K562 (cell line): ENCODE data around the gene ERCC6. TPM values are rescaled to one million over a fixed set of nuclear protein-coding genes. Genes with fewer than 3 reads are reported as not detected.

ENCODE experiments used
- ADNP ChIP-seq: fragments of 200-800 bp; sonication (Bioruptor generic); IDR thresholded peaks from 2 replicates; pipeline ENCODE4 v1.6.1; 2016; ENCODE audit warnings: missing genetic modification characterization, missing compliant biosample characterization
- CBFA2T3 ChIP-seq: fragments of 450-650 bp; IDR thresholded peaks from 2 replicates; pipeline ENCODE4 v1.6.1; 2017
- CGGBP1 ChIP-seq: fragments of 250-450 bp; sonication (Bioruptor Pico); IDR thresholded peaks from 2 replicates; pipeline ENCODE4 v1.9.0; 2021; ENCODE audit warnings: mild to moderate bottlenecking
- CHD2 ChIP-seq: IDR thresholded peaks from 2 replicates; pipeline ENCODE4 v1.6.1; 2011; ENCODE audit warnings: low read depth, low read length
- CREBBP ChIP-seq: IDR thresholded peaks from one replicate; pipeline ENCODE4 v1.6.1; 2012; ENCODE audit warnings: low read depth, mild to moderate bottlenecking, control low read depth, inconsistent platforms, low read length
- DACH1 ChIP-seq: fragments of 450-650 bp; IDR thresholded peaks from 2 replicates; pipeline ENCODE4 v1.6.1; 2018; ENCODE audit not compliant: partially characterized antibody
- DLX4 ChIP-seq: fragments of 250-450 bp; sonication (Bioruptor Pico); IDR thresholded peaks from 2 replicates; pipeline ENCODE4 v1.6.1; 2021; ENCODE audit warnings: mild to moderate bottlenecking
- ELK3 ChIP-seq: fragments of 450-650 bp; formaldehyde crosslinking; IDR thresholded peaks from 2 replicates; pipeline ENCODE4 v1.4.0; 2020; ENCODE audit warnings: mild to moderate bottlenecking
- ETV1 ChIP-seq: fragments of 450-650 bp; conservative IDR thresholded peaks from 2 replicates; pipeline ENCODE4 v1.6.1; 2016; ENCODE audit warnings: missing genetic modification characterization, control low read depth, low read depth, missing compliant biosample characterization
- GATA2 ChIP-seq: sonication (generic); formaldehyde crosslinking; IDR thresholded peaks from 2 replicates; pipeline ENCODE4 v1.4.0; 2020; ENCODE audit warnings: mild to moderate bottlenecking, missing genetic modification reagents
- HDAC6 ChIP-seq: IDR thresholded peaks from 2 replicates; pipeline ENCODE4 v1.6.1; 2012; ENCODE audit warnings: low read depth, mild to moderate bottlenecking, control low read depth, inconsistent platforms, low read length, moderate library complexity
- HMGXB4 ChIP-seq: sonication (generic); formaldehyde crosslinking; IDR thresholded peaks from 2 replicates; pipeline ENCODE4 v1.8.1; 2023; ENCODE audit warnings: mild to moderate bottlenecking, missing genetic modification reagents
- JUN ChIP-seq, 2 experiments: sonication (generic) in 1 of 2; formaldehyde crosslinking in 1 of 2; IDR thresholded peaks; 2 replicates each; pipeline versions ENCODE4 v1.6.1 to v1.8.0; 2012 to 2022; ENCODE audit warnings: borderline replicate concordance in 2 of 2, mild to moderate bottlenecking in 2 of 2, improper control_type of control experiment in 1 of 2, low read depth in 1 of 2, low read length in 1 of 2, missing genetic modification reagents in 1 of 2
- MCM3 ChIP-seq: fragments of 450-650 bp; IDR thresholded peaks from 2 replicates; pipeline ENCODE4 v1.6.1; 2016
- NKRF ChIP-seq: fragments of 450-650 bp; IDR thresholded peaks from 2 replicates; pipeline ENCODE4 v1.6.1; 2016; ENCODE audit warnings: borderline replicate concordance
- PHB ChIP-seq: fragments of 250-450 bp; sonication (Bioruptor Pico); IDR thresholded peaks from 2 replicates; pipeline ENCODE4 v1.5.0; 2021
- POLR2A ChIP-seq: fragments of 450-650 bp; conservative IDR thresholded peaks from 2 replicates; pipeline ENCODE4 v1.6.1; 2016
- SMAD1 ChIP-seq: fragments of 150-350 bp; IDR thresholded peaks from 2 replicates; pipeline ENCODE4 v1.6.1; 2014; ENCODE audit warnings: low read length, low read depth; ENCODE audit not compliant: partially characterized antibody
- SRF ChIP-seq, 2 experiments: fragments of 250-450, 450-650 bp in 1 of 2; sonication (Bioruptor Pico) in 1 of 2; sonication (generic) in 1 of 2; formaldehyde crosslinking; IDR thresholded peaks; 2 replicates each; pipeline versions ENCODE4 v1.5.0 to v1.5.1; 2020 to 2022; ENCODE audit warnings: mild to moderate bottlenecking in 1 of 2, missing genetic modification reagents in 1 of 2
- TAF9B ChIP-seq: fragments of 450-650 bp; IDR thresholded peaks from 2 replicates; pipeline ENCODE4 v1.6.1; 2018; ENCODE audit warnings: mild to moderate bottlenecking; ENCODE audit not compliant: partially characterized antibody
- TFE3 ChIP-seq: fragments of 450-650 bp; formaldehyde crosslinking; IDR thresholded peaks from 2 replicates; pipeline ENCODE4 v1.4.0; 2020; ENCODE audit warnings: mild to moderate bottlenecking, mixed read lengths
- XRCC5 ChIP-seq: fragments of 200-400 bp; formaldehyde crosslinking; IDR thresholded peaks from 2 replicates; pipeline ENCODE4 v1.6.1; 2017; ENCODE audit warnings: low read depth, mild to moderate bottlenecking, low read length
- YBX1 ChIP-seq: fragments of 450-650 bp; IDR thresholded peaks from 2 replicates; pipeline ENCODE4 v1.7.1; 2016; ENCODE audit warnings: mild to moderate bottlenecking
- ZNF384 ChIP-seq: IDR thresholded peaks from 2 replicates; pipeline ENCODE4 v1.6.1; 2012; ENCODE audit warnings: low read depth, low read length, improper control_type of control experiment
- ZNF75A ChIP-seq: fragments of 450-650 bp; formaldehyde crosslinking; IDR thresholded peaks from 2 replicates; pipeline ENCODE4 v1.4.0; 2020; ENCODE audit warnings: mild to moderate bottlenecking
- polyA plus RNA-seq, 8 experiments: library from polyadenylated mRNA; depleted of rRNA in 4 of 8; stranded (reverse) in 5 of 8; unstranded in 3 of 8; fragments of >200 nt; fragmentation: Nextera tagmentation in 2 of 8; fragmentation: Illumina TruSeq in 1 of 8; extraction: Ambion mirVana in 2 of 8; extraction: Trizol in 1 of 8; gene quantifications; 2 replicates each; pipeline versions ENCODE4 v1.2.1 to v1.2.3, GENCODE V29; 2011 to 2014; ENCODE audit warnings: inconsistent platforms in 1 of 8, missing spikeins in 1 of 8
- total RNA-seq, 7 experiments: library from RNA; depleted of rRNA in 6 of 7; stranded (reverse); fragments of >200 nt in 6 of 7; fragmentation: Illumina TruSeq in 2 of 7; extraction: Trizol in 2 of 7; gene quantifications; 2 replicates each; pipeline versions ENCODE4 v1.2.1 to v1.2.3, GENCODE V29; 2011 to 2021; ENCODE audit warnings: low replicate concordance in 1 of 7

ERCC6 gene
- total and polyA plus RNA-seq, 9 of the 15 experiments (the other 6 are each of a cell fraction or from before 2014, with no cell fraction given), result 7.8 to 17.7 (median 11.8) TPM

- TF ChIP-seq ELK3, result no peak
- no peak for TF ChIP-seq SRF (CRISPR knock-in tag; IDR thresholded peaks at IDR 0.05)
- TF ChIP-seq HDAC6, result no peak
- TF ChIP-seq TAF9B, result no peak
- TF ChIP-seq POLR2A, result no peak
- TF ChIP-seq DLX4, result no peak
- no peak for TF ChIP-seq ADNP (tag)
- TF ChIP-seq DACH1, result no peak
- TF ChIP-seq PHB (CRISPR knock-in tag), result no peak
- no peak for TF ChIP-seq HMGXB4 (CRISPR knock-in tag)
- TF ChIP-seq CREBBP, result no peak
- no peak for TF ChIP-seq MCM3
- no peak for TF ChIP-seq CGGBP1 (CRISPR knock-in tag)
- TF ChIP-seq CBFA2T3, result peak; percentile 83
- no peak for TF ChIP-seq JUN (IDR thresholded peaks at IDR 0.05; ENCODE audit: borderline replicate concordance, low read depth, low read length)
- no peak for TF ChIP-seq JUN (CRISPR knock-in tag; IDR thresholded peaks at IDR 0.05; ENCODE audit: borderline replicate concordance)
- no peak for TF ChIP-seq ZNF384
- TF ChIP-seq CHD2, result peak; percentile 63; the same call in 1 of the 2 replicates
- TF ChIP-seq ETV1 (tag), result no peak
- no peak for TF ChIP-seq SMAD1
- no peak for TF ChIP-seq XRCC5
- no peak for TF ChIP-seq YBX1
- no peak for TF ChIP-seq ZNF75A (CRISPR knock-in tag)
- TF ChIP-seq NKRF, result no peak
- peak; percentile 20; the same call in 1 of the 2 replicates for TF ChIP-seq GATA2 (CRISPR knock-in tag)
- no peak for TF ChIP-seq TFE3 (CRISPR knock-in tag)
Observed at GRCh38 chr10:49542353-49542752, 3.4 kb upstream of the ERCC6 start (continued).
